HG03558 (cell line): ENCODE results near the gene CACNA1C.
A peak's percentile ranks its signal among the peaks of the same experiment; 100 is the strongest.

ENCODE experiments used
- ATAC-seq: cut with Tn5 transposase; IDR thresholded peaks from one replicate; pipeline ENCODE4 v1.9.1; 2021; ENCODE audit warnings: moderate number of reproducible peaks; ENCODE audit not compliant: unreplicated experiment; ENCODE audit errors: extremely low read depth

CACNA1C gene

DNA sequence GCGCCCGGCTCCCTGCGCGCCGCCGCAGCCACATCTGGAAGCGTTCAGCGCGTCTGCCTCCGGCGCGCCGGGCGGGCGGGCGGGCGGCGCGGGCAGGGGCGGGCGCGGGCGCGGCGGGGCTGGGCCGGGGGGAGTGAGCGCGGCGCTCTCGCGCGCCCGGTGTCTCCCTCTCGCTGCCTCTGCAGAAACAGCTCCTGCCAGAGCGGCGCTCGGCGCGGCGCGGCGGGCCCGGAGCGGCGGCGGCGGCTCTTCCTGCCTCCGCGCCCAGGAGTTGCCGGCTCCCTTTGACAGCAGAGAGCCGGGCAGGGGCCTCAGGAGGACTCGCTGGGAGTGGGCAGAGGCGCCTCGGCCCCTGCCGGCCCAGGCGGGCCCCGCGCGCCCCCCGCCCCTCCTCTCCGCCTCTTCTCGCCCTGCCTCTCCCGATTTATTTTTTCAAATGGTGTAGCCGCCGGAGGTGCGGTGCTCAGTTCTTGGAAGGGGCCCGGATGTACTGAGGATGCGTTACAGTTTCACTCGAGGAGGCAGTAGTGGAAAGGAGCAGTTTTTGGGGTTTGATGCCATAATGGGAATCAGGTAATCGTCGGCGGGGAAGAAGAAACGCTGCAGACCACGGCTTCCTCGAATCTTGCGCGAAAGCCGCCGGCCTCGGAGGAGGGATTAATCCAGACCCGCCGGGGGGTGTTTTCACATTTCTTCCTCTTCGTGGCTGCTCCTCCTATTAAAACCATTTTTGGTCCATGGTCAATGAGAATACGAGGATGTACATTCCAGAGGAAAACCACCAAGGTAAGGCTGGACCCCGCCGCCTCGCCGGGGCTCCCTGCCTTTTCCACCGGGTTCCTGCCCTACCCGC, at the start of gene CACNA1C:
CACNA1C (plus strand) TSS at position 162 of the 853 bp plus-strand sequence; CDS start at position 738, 576 bp downstream.
- ATAC-seq = no peak

DNA sequence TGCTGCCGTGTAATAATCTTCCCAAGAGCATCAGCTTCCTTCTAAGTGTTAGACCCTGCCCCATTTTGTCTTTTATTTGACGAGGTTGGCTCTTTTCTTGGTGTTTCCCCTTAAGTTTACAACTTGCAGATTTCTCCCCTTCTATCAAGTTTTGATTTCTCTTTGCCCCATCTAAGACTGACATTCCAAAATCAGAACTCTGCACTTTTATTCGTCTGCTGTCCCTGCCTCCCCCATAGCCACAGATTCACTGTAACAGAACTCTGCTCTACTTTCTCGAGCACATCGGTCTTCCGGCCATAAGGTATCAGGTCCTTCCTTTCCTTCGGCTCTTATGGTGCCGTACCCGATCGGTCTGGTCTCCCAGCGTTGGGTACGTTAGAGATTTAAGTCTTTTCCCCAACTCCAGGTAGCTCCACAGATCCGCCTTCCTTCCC, 49.1 kb upstream of the CACNA1C start:
- no peak for ATAC-seq

GRCh38 chr12:2004113-2004929, 48.5 kb upstream of the CACNA1C start, which contains the start of gene DCP1B:
Gene DCP1B, minus strand, starts transcription at chr12:2004457. Its CDS starts 26 bp downstream, at chr12:2004431.
- peak; percentile 74 for ATAC-seq

- no peak for ATAC-seq
Measured at GRCh38 chr12:2008677-2009076, 44.1 kb upstream of the CACNA1C start.

DNA sequence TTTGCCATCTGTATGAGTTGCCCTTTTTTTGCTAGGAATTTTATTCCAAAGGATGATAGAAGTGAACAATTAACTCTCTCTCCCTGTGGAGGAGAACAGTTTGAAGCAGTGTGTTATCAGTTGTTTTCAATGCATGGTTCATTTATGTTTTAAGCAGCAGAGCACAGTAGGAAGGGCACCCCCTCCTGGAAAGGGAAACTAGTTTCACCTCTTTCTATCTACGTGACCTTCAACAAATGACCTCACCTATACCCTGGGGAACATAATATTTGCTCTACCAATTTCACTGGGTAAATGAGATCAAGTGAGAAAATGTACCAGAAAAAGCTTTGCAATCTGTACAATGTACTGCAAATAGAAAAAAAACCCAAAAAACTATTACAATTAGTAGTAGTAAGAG, 43.2 kb upstream of the CACNA1C start:
- ATAC-seq = no peak

DNA sequence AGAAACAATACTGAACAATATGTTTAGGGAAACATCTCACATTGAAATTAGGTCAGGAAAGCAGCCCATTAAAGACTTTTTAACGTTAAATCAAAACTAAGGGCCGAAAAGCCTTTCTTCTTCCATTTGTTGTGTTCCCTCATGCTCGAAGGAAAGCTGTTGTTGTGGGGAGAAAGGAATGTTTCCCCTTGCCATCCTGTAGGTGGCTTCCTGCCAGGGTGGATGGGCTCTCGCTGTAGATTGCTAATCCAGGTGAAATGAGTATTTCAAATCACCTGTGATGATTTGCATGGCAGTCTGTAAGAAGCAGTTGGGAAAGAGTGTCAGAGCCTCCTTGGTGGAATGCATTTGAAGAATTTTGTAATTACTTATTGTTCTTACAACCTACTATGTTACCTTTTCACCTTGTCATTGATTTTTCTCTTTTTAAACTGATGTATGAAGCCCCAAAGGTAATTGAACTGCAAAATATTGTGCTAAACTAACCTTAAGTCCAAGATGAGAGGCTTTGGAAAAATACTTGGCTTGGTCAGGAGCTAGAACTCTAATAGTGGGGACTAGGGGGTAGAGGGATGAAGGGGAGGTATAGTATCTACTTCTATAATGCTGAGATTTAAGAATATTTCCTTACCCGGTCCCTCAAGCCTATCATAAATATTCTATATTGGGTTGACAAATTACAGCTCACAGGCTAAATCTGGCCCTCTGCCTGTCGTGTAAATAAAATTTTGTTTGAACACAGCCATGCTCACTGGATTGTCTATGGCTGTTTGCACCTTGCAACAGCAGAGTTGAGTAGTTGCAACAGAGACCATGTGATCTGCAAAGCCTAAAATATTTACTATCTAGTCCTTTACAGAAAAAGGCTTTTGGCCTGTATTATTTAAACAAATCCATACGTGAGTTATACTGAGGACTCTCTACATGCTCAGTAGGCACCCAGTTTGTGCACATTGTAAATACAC, 40.9 kb upstream of the CACNA1C start:
- no peak for ATAC-seq

DNA sequence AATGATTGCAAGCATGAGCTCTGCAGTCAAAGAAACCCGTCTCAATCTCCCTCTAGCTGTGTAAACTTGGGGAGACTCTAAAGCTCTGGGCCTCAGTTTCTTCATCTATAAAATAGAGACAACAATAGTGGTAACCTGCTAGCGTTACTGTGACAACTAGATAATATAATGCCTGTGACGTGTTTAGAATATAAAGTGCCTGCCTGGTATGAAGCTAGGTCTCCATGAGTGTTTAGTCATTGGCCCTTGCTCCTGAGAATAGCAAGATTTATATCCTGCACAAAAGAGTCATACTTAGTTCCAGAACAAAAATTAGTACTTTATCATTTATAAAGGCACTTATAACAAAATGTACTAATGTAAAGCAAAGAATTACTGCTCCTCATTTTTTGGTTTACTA, 39.7 kb upstream of the CACNA1C start:
- no peak for ATAC-seq

DNA sequence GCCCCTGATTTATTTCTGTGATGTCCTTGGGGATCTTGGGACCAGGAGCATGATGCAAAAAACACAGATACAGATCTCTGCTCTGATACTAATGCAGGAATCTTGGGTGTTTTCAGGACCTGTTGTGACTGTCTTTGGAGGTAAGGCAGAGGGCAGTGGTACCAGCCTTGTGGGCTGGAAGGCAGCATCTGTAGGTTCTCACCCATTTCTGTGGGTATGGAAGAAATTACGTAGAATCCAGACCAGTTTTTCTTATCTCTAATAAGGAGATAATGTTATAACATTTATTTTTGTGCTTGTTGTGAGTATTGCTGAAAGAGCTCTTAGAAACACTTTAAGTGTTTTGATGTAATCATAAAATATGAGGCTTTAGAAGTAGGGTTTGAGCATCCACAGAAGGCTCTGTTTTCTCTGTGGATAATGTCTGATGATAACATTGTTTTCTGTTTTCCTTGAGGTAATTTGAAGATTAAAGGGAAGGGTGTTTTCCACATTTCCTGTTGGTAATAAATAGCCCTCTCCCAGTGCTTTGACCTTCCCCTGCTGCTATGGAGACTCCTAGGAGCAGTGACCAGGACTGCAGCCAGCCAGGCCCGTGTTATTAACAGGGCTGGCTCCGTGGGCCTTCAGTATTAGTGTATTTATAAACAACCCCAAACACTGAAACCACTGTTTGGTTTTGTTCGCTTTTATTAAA, 39.1 kb upstream of the CACNA1C start:
- no peak for ATAC-seq

- no peak for ATAC-seq
Measured at GRCh38 chr12:2014231-2014630, 38.6 kb upstream of the CACNA1C start.

DNA sequence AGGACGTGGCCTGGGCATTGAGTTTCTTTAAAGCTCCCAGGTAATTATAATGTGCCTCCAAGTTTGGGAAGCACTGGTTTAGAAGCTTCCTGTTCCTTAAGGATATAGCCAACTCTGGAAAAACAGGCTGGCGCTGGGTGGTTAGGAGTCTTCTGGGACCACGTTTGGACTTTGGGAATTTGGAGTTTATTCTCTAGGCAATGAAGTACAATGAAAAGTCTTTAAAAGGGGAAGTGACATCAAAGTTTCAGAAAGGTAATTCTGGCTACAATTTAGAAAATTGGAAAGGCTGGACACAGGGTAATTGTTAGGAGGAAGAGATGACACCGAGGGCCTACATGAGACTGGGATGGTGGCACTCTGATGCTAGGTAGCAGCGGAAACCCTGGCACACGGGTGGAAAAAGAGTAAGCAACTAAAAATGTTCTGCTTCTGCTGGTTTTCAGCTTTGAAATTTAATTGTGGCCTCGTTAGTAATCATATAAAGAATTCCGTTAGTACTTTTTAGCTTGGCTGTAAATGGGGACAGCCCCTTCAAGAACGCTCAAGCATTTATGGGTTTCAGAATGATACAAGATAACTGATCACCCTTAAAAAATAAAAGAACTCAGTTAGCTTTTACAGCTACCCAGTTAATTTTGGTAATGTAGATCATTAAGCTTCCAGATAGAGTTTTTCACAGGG, 35.8 kb upstream of the CACNA1C start:
- no peak for ATAC-seq

DNA sequence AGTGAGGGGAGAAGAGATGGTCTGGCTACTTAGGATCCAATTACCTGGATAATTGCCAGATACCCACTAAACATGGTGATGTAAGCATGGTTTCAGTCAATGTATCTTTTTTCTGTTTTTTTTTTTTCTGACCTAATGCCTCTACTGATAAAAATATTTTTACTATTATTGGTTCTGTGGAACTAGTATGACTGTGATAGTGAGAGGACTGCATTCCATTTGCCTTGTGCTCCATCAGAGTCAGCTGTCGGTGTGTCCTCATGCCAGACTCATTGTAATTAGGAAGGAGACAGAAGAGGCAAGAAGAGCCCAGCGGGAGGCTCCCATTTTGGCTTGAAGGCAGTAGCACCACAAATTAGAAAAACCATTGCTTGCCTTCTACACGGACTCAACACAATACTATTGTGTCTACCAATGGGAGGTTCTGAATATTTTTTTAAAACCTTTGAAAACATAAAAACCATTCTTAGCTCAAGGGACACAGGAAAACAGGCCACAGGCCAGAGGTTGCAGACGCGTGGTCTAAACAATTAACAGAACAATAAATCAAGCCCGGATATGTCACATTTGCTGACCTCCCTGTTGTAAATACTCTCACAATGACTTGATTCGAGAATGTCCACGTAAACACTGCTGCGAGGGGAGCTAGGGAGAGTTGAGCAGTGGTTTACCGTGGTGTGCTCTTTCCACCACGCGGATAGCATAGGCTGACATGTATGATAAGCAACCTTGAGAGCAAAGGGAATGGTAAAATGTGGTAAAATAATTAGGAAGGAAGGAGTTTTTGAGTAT, 35.0 kb upstream of the CACNA1C start:
- ATAC-seq = no peak

- no peak for ATAC-seq
Measured at GRCh38 chr12:2018391-2018790, 34.4 kb upstream of the CACNA1C start.

DNA sequence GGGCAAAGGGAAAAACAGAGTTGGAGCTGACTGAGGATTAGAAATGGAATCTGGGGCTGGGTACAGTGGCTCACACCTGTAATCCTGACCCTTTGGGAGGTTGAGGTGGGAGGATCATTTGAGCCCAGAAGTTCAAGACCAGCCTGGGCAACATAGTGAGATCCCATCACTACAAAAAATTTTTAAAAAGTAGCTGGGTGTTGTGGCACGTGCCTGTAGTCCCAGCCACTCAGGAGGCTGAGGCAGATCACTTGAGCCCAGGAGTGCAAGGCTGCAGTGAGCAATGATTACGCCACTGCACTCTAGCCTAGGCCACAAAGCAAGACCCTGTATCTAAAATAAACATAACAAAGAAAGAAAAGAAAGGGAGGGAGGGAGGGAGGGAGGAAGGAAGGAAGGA, 33.7 kb upstream of the CACNA1C start:
- ATAC-seq = no peak

GRCh38 chr12:2020511-2020910, 32.3 kb upstream of the CACNA1C start:
- ATAC-seq = no peak

DNA sequence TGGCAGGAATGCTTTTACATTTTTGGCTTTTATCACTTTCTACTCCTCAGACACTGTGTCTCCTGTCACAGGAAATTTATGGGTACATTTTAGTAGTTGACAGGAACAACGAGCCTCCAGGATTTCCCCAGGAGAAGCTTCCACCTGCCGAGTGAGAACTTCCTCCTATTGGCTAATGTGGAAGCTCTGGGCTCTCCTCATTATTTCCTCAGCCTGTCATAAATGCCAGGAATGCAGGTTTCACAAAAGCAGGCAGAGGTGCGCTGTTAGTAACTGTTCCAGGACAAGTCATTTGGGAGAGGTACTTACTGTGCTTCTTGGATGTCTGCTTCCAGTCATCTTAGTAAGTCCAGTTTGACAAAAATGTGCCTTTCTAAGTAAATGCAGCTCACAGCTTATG, 29.4 kb upstream of the CACNA1C start:
- ATAC-seq = no peak

DNA sequence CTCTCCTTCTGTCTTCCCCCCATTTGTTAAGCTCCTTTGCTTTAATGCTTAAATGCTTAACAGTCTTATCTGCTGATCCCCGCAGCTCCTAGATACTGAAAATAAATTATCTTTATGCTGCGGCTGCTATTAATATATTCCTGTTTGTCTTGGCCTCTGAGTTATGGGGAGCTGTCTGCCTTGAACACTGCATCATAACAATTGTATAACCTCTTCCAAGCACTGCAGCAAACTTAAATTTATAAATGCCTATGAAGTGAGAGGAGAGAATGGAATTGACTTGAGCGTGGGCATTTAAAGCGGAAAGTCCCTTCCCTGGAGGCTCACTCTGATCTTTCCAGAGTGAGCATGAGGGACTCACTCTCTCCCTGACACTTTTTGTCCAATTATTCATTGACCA, 25.4 kb upstream of the CACNA1C start:
- ATAC-seq = no peak

DNA sequence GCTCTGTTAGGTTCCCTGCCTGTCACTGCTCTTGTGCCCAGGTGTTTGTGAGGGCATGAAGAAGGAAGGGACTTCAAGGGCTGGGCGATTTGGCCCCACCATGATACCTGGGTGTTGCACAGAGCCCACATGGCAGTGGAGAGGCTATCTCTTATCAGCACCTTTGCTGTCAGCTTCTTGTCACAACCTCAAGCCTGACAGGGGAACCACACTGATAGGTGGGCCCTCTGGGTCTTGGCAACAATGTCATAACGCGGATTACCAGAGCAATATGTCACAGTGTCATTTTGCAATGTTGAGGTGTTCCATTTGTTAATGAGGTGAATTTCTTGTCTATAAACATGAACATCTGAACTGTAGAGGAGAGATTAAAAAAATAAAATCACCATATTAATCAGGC, 22.9 kb upstream of the CACNA1C start:
- ATAC-seq = no peak

DNA sequence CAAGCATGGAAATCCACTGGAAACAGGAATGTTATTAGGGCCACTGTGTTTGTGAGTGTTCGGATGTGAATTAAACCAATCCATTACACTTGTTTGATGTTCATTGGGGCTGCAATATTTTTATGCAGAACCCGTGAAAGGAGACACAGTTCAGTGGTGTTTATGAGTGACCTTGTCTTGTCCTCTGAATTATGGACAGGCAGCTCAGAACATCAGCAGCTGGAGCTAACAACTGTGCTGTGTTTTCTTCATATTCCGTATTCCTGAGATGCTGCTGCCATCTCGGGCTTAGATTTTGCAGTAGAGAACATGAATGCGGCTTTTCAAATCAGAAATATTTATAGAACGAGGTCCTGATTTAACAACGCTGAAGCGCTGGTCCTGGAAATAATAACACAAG, 20.3 kb upstream of the CACNA1C start:
- ATAC-seq = no peak
